Vagina (tissue), 2 donors: Measurements from ENCODE around the gene LCE1A. TPM values are rescaled to one million over a fixed set of nuclear protein-coding genes. Genes with fewer than 3 reads are reported as not detected.

Experiments used
- DNase-seq, 2 donors: peaks; one replicate each; pipeline ENCODE4 v3.0.0-alpha.2; 2017; ENCODE audit errors: extremely low spot score in 2 of 2
- H3K27ac ChIP-seq: fragments of 200-600 bp; sonication (generic); one replicate; pipeline ENCODE4 v1.5.1; 2019
- H3K27me3 ChIP-seq: fragments of 200-600 bp; sonication (generic); one replicate; pipeline ENCODE4 v1.5.1; 2019
- H3K36me3 ChIP-seq, 2 donors: fragments of 200-600 bp; sonication (generic); one replicate each; pipeline ENCODE4 v1.5.1; 2017 to 2019
- H3K4me1 ChIP-seq: fragments of 200-600 bp; sonication (generic); one replicate; pipeline ENCODE4 v1.5.1; 2019
- H3K4me3 ChIP-seq, 2 donors: fragments of 200-600 bp; sonication (generic); 1 replicate in 1 of 2; 2 replicates in 1 of 2; pipeline ENCODE4 v1.5.1; 2016 to 2019
- H3K9me3 ChIP-seq: fragments of 200-600 bp; sonication (generic); one replicate; pipeline ENCODE4 v1.5.1; 2019
- CTCF ChIP-seq, 3 experiments: fragments of 450-650 bp in 2 of 3; fragments of 200-600 bp in 1 of 3; sonication (generic) in 1 of 3; IDR thresholded peaks; one replicate each; pipeline ENCODE4 v1.5.1; 2017 to 2019; ENCODE audit warnings: antibody characterized with exemption in 3 of 3, mild to moderate bottlenecking in 2 of 3, moderate library complexity in 2 of 3
- POLR2A ChIP-seq, 2 donors: fragments of 450-650 bp; IDR thresholded peaks; one replicate each; pipeline ENCODE4 v1.6.1; 2017; ENCODE audit warnings: antibody characterized with exemption in 2 of 2, mild to moderate bottlenecking in 2 of 2, moderate library complexity in 2 of 2
- POLR2AphosphoS5 ChIP-seq, 2 donors: sonication (generic); formaldehyde crosslinking; IDR thresholded peaks; one replicate each; pipeline ENCODE4 v1.9.0; 2017; ENCODE audit warnings: antibody characterized with exemption in 2 of 2, mild to moderate bottlenecking in 2 of 2, low read depth in 1 of 2; ENCODE audit not compliant: insufficient read depth in 1 of 2
- intact Hi-C: fragments of 100-400 bp; cut with DNase I; formaldehyde crosslinking; loops from one replicate; pipeline ENCODE4 v1.15.1; 2023
- total RNA-seq: library from RNA; depleted of rRNA; stranded (reverse); fragments of >200 nt; gene quantifications from one replicate; pipeline ENCODE4 v1.2.3, GENCODE V29; 2016

LCE1A gene, protein sequence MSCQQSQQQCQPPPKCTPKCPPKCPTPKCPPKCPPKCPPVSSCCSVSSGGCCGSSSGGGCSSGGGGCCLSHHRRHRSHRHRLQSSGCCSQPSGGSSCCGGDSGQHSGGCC
- total RNA-seq: not detected

GRCh38 chr1:152827173-152827572, at the start of gene LCE1A:
TSS of gene LCE1A (plus strand) at chr1:152827473. CDS start at chr1:152827473, 0 bp downstream.
- H3K4me3 ChIP-seq: no peak within 1 kb of the TSS
- no peaks in the 10 kb centered on the region for H3K9me3 ChIP-seq
- DNase-seq: no peak
- no peaks in the 10 kb centered on the region for H3K36me3 ChIP-seq
- TF ChIP-seq POLR2A (IDR thresholded peaks at IDR 0.05): no peak
- no peaks in the 10 kb centered on the region for H3K27me3 ChIP-seq
- no peak within 1 kb of the TSS for H3K27ac ChIP-seq
- H3K4me1 ChIP-seq: no peaks in the 10 kb centered on the region
- intact Hi-C loops: no loop called here

DNA sequence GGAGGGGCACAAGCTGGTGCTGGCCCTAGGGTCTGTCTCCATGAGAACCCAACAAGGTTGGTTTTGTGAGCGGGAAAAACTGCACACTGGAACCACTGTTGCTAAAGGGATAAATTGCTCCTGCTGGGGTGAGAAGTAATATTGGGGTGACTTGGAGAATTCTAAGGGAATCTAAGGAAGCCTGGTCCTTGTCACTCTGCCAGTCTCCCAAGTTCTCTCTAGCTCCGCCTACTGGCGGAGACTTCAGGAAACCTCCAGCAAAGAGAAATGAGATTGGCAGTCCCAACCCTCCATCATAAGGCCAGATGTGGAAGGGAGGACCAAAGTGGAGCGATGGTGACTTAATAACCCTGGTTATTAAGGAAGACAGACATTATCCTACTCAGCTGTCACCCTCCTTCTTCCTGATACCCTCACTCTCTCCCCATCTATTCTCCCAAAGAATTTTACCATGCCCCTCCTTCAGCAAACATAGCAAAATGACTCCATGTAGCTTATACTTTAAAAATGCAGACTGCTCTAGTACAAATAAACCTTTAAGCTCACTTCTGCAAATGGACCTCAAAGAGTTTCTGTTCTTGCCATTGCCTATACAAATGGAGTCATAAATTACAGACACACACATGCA, 49.6 kb upstream of the LCE1A start:
- Histone ChIP-seq H3K4me1 (no peaks in the 10 kb centered on the region), H3K36me3 (no peaks in the 10 kb centered on the region), H3K27me3 (no peaks in the 10 kb centered on the region), H3K9me3 (no peaks in the 10 kb centered on the region), H3K27ac (no peak overlapping the region), H3K4me3 (no peak overlapping the region)
- no peak for TF ChIP-seq CTCF (IDR thresholded peaks at IDR 0.05)
- no peak for TF ChIP-seq POLR2A (IDR thresholded peaks at IDR 0.05)
- TF ChIP-seq POLR2AphosphoS5 (IDR thresholded peaks at IDR 0.05; ENCODE audit: insufficient read depth in 1 of 2, low read depth in 1 of 2): no peak
- intact Hi-C loops: no loop called here
- no peak for DNase-seq

GRCh38 chr1:152783095-152783494, 44.2 kb upstream of the LCE1A start:
- no peak for TF ChIP-seq POLR2AphosphoS5 (IDR thresholded peaks at IDR 0.05; ENCODE audit: insufficient read depth in 1 of 2, low read depth in 1 of 2)
- TF ChIP-seq CTCF (IDR thresholded peaks at IDR 0.05): no peak
- no peak for TF ChIP-seq POLR2A (IDR thresholded peaks at IDR 0.05)
- intact Hi-C loops: no loop called here
- no peak for DNase-seq

GRCh38 chr1:152786077-152786476, 41.2 kb upstream of the LCE1A start, which contains the start of gene LCE1E:
TSS of gene LCE1E (plus strand) at chr1:152786257. CDS start at chr1:152787300, 1,043 bp downstream.
- no peaks in the 10 kb centered on the region for H3K4me1 ChIP-seq
- no peaks in the 10 kb centered on the region for H3K27me3 ChIP-seq
- H3K4me3 ChIP-seq: no peak within 1 kb of the TSS
- intact Hi-C loops: no loop called here
- no peak for DNase-seq
- H3K27ac ChIP-seq: no peak within 1 kb of the TSS
- no peak for TF ChIP-seq CTCF (IDR thresholded peaks at IDR 0.05)
- TF ChIP-seq POLR2A (IDR thresholded peaks at IDR 0.05): no peak
- no peak for TF ChIP-seq POLR2AphosphoS5 (IDR thresholded peaks at IDR 0.05; ENCODE audit: insufficient read depth in 1 of 2, low read depth in 1 of 2)
- no peaks in the 10 kb centered on the region for H3K9me3 ChIP-seq
- no peaks in the 10 kb centered on the region for H3K36me3 ChIP-seq

More at GRCh38 chr1:152783095-152783494, 44.2 kb upstream of the LCE1A start:
- H3K36me3 ChIP-seq: no peaks in the 10 kb centered on the region
- no peaks in the 10 kb centered on the region for H3K4me1 ChIP-seq
- no peaks in the 10 kb centered on the region for H3K9me3 ChIP-seq
- H3K27me3 ChIP-seq: no peaks in the 10 kb centered on the region
- H3K27ac ChIP-seq: no peak overlapping the region
- no peak overlapping the region for H3K4me3 ChIP-seq

DNA sequence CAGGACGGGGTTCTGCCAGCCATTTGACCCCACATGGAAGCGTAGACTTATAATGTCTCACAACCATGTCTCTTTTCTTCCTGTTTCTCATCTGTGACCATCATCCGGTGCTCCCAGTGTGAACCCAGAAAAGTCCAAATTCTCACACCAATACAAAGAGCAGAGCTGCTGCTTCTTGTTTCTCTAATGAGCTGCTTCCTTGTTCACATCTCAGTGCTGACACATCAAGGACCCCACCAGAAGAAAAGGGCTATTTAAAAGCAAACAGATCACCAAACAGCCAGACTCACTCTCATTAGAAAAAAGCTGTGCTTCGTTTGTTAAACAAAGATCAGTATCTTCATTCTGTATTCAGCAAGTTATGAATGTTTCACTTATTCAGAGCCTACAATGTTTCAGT, 31.6 kb upstream of the LCE1A start:
- no peaks in the 10 kb centered on the region for H3K9me3 ChIP-seq
- H3K27me3 ChIP-seq: no peaks in the 10 kb centered on the region
- H3K4me1 ChIP-seq: no peaks in the 10 kb centered on the region
- H3K36me3 ChIP-seq: no peaks in the 10 kb centered on the region
- intact Hi-C loops: no loop called here
- DNase-seq: no peak
- TF ChIP-seq POLR2A (IDR thresholded peaks at IDR 0.05) (no peak), POLR2AphosphoS5 (IDR thresholded peaks at IDR 0.05; ENCODE audit: insufficient read depth in 1 of 2, low read depth in 1 of 2) (no peak), CTCF (IDR thresholded peaks at IDR 0.05) (no peak)
- no peak overlapping the region for H3K27ac ChIP-seq
- no peak overlapping the region for H3K4me3 ChIP-seq
